Measurements from ENCODE around the gene BDH2.

GRCh38 chr4:103076747-103077347, 22.8 kb downstream of the BDH2 start, which contains the start of gene SLC9B2:
- TF ChIP-seq CTCF (IDR thresholded peaks at IDR 0.05) (no peak), EP300 (IDR thresholded peaks at IDR 0.05) (no peak), POLR2A (IDR thresholded peaks at IDR 0.05; ENCODE audit: low read depth) (no peak)
